ENCODE measurements around the gene MALT1.

MALT1 gene

GRCh38 chr18:58758046-58758445 is 86.8 kb downstream of the MALT1 start:
- no peaks in the 10 kb centered on the region for H3K9me3 ChIP-seq (ENCODE audit: low read depth, low read length)
- no peaks in the 10 kb centered on the region; the same call in 1 of the 2 replicates for H3K36me3 ChIP-seq (ENCODE audit: insufficient read depth, low read length)
- no peak for DNase-seq (ENCODE audit: low read depth, low spot score)
- no peak overlapping the region for H3K27ac ChIP-seq
- TF ChIP-seq EZH2 (IDR thresholded peaks at IDR 0.05) (no peak), FOXP2 (optimal IDR thresholded peaks at IDR 0.05; ENCODE audit: control extremely low read depth, extremely low read length, insufficient read depth) (no peak), POLR2AphosphoS5 (IDR thresholded peaks at IDR 0.05; ENCODE audit: borderline replicate concordance, low read depth, low read length) (no peak)
- no peak overlapping the region for H3K9ac ChIP-seq (ENCODE audit: insufficient read length)
- no peak overlapping the region for H3K4me3 ChIP-seq

GRCh38 chr18:58758606-58759005 is 87.3 kb downstream of the MALT1 start:
- H3K9me3 ChIP-seq (ENCODE audit: low read depth, low read length): no peaks in the 10 kb centered on the region
- no peak overlapping the region for H3K27ac ChIP-seq
- no peaks in the 10 kb centered on the region for H3K36me3 ChIP-seq (ENCODE audit: insufficient read depth, low read length)
- no peak for DNase-seq (ENCODE audit: low read depth, low spot score)
- TF ChIP-seq FOXP2 (optimal IDR thresholded peaks at IDR 0.05; ENCODE audit: control extremely low read depth, extremely low read length, insufficient read depth) (no peak), POLR2AphosphoS5 (IDR thresholded peaks at IDR 0.05; ENCODE audit: borderline replicate concordance, low read depth, low read length) (no peak), EZH2 (IDR thresholded peaks at IDR 0.05) (no peak)
- H3K9ac ChIP-seq (ENCODE audit: insufficient read length): no peak overlapping the region
- no peak overlapping the region for H3K4me3 ChIP-seq

DNA sequence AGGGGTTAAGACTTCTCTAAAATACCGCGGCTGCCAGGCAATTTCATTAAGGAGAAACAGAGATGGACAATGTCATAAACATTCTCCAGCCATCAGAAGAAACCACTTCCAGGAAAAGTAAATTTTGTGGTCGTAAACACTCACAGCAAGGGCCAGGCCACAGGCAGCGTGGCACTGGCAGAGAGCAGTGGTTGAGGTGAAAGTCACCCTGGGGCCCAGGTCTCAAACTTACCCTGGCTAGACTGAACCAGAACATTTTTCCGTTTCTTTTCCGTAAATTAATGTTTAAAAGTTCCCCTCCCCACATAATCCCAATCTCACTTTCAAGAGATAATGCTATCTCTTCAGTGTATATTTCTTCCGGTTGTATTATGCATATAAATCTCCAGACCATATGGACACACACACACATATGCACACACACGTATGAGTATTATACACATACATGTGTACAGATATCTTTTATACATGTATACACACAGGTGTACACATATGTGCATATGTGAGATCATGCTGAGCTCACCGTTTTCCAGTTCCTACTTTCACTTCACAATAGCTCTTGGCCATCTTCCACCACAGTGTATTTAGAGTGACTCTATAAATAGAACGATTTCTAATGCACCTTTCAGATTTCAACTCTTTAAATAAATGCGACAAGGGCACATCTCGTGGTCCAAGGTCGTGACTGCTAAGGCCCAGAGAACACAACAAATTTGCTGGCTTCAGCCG is 90.1 kb downstream of the MALT1 start:
- no peak for DNase-seq (ENCODE audit: low read depth, low spot score)
- no peak for TF ChIP-seq EZH2 (IDR thresholded peaks at IDR 0.05)
- TF ChIP-seq FOXP2 (optimal IDR thresholded peaks at IDR 0.05; ENCODE audit: control extremely low read depth, extremely low read length, insufficient read depth): no peak
- no peak for TF ChIP-seq POLR2AphosphoS5 (IDR thresholded peaks at IDR 0.05; ENCODE audit: borderline replicate concordance, low read depth, low read length)
- Histone ChIP-seq H3K9ac (ENCODE audit: insufficient read length) (no peak overlapping the region), H3K36me3 (ENCODE audit: insufficient read depth, low read length) (no peaks in the 10 kb centered on the region), H3K4me3 (no peak overlapping the region), H3K27ac (no peak overlapping the region), H3K9me3 (ENCODE audit: low read depth, low read length) (no peaks in the 10 kb centered on the region)

DNA sequence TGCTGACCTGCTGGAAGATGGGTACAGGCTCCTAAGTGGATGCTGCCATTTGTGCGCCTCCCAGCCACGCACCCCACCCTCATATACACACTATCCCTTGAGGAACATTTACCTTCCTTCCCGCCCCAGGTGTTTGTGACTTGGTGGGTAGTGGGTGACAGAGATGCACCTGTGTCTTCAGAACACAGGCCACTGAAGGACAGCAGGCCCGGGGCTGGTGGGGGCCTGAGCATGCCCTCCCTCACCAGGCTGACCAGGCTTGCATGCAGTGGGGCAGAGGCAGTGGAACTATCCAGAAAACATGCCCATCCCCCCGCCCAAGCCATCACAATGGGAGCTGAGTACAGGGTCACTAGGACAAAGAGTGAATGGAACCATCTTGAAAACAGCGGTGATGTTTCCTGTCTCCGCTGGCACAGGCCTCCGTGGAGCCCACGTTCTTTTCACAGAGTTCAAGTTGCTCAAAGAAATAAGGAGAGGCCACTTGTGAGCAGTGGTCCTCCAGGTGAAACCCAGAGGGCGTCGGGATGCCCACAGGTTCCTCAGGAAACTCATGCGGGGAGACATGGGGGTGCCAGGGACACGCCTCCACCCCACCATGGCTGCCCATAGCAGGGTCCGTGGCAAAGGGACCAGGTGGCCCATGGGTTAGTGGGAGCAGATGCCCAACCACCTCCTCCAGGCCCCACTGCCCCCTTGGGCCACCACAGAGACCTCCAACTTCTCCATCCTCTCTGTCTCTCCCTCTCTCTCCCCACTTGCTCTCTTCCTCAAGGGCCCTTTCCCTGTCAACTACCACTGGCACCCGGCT is 90.9 kb downstream of the MALT1 start:
- H3K9ac ChIP-seq (ENCODE audit: insufficient read length): no peak overlapping the region
- H3K36me3 ChIP-seq (ENCODE audit: insufficient read depth, low read length): no peaks in the 10 kb centered on the region
- H3K4me3 ChIP-seq: no peak overlapping the region
- H3K9me3 ChIP-seq (ENCODE audit: low read depth, low read length): no peaks in the 10 kb centered on the region
- DNase-seq (ENCODE audit: low read depth, low spot score): no peak
- no peak for TF ChIP-seq POLR2AphosphoS5 (IDR thresholded peaks at IDR 0.05; ENCODE audit: borderline replicate concordance, low read depth, low read length)
- TF ChIP-seq FOXP2 (optimal IDR thresholded peaks at IDR 0.05; ENCODE audit: control extremely low read depth, extremely low read length, insufficient read depth): no peak
- TF ChIP-seq EZH2 (IDR thresholded peaks at IDR 0.05): no peak
- no peak overlapping the region for H3K27ac ChIP-seq

- Histone ChIP-seq H3K9me3 (ENCODE audit: low read depth, low read length) (no peaks in the 10 kb centered on the region), H3K9ac (ENCODE audit: insufficient read length) (no peak overlapping the region), H3K36me3 (ENCODE audit: insufficient read depth, low read length) (no peaks in the 10 kb centered on the region), H3K4me3 (no peak overlapping the region), H3K27ac (no peak overlapping the region)
- TF ChIP-seq EZH2 (IDR thresholded peaks at IDR 0.05) (no peak), POLR2AphosphoS5 (IDR thresholded peaks at IDR 0.05; ENCODE audit: borderline replicate concordance, low read depth, low read length) (no peak), FOXP2 (optimal IDR thresholded peaks at IDR 0.05; ENCODE audit: control extremely low read depth, extremely low read length, insufficient read depth) (no peak)
- DNase-seq (ENCODE audit: low read depth, low spot score): no peak
Measured at GRCh38 chr18:58762781-58763171, 91.5 kb downstream of the MALT1 start.

GRCh38 chr18:58766164-58766563 is 94.9 kb downstream of the MALT1 start:
- no peak overlapping the region for H3K9ac ChIP-seq (ENCODE audit: insufficient read length)
- no peak overlapping the region for H3K4me3 ChIP-seq
- no peak overlapping the region for H3K27ac ChIP-seq
- DNase-seq (ENCODE audit: low read depth, low spot score): no peak
- TF ChIP-seq FOXP2 (optimal IDR thresholded peaks at IDR 0.05; ENCODE audit: control extremely low read depth, extremely low read length, insufficient read depth): no peak
- TF ChIP-seq POLR2AphosphoS5 (IDR thresholded peaks at IDR 0.05; ENCODE audit: borderline replicate concordance, low read depth, low read length): no peak
- TF ChIP-seq EZH2 (IDR thresholded peaks at IDR 0.05): no peak
- H3K36me3 ChIP-seq (ENCODE audit: insufficient read depth, low read length): no peaks in the 10 kb centered on the region
- no peaks in the 10 kb centered on the region for H3K9me3 ChIP-seq (ENCODE audit: low read depth, low read length)

DNA sequence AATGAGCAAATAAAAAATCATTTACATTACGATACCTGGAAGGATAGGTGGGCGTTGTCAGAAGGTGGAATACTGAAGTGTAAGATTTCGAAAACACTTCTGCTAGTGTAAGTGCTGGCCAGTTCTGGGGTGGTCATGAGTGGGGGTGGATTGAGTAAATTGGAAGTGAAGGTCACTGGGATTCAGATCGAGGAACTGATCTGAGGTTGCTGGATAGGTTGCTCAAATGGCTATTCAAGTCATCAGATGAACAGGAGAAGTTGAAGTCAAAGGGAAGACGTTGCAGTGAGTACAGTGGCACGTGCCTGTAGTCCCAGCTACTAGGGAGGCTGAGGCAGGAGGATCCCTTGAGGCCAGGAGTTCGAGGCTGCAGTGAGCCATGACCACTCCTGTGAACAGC is 95.7 kb downstream of the MALT1 start:
- TF ChIP-seq POLR2AphosphoS5 (IDR thresholded peaks at IDR 0.05; ENCODE audit: borderline replicate concordance, low read depth, low read length) (no peak), EZH2 (IDR thresholded peaks at IDR 0.05) (no peak), FOXP2 (optimal IDR thresholded peaks at IDR 0.05; ENCODE audit: control extremely low read depth, extremely low read length, insufficient read depth) (no peak)
- no peaks in the 10 kb centered on the region for H3K9me3 ChIP-seq (ENCODE audit: low read depth, low read length)
- no peaks in the 10 kb centered on the region for H3K36me3 ChIP-seq (ENCODE audit: insufficient read depth, low read length)
- H3K9ac ChIP-seq (ENCODE audit: insufficient read length): no peak overlapping the region
- H3K4me3 ChIP-seq: no peak overlapping the region
- DNase-seq (ENCODE audit: low read depth, low spot score): no peak
- H3K27ac ChIP-seq: no peak overlapping the region

DNA sequence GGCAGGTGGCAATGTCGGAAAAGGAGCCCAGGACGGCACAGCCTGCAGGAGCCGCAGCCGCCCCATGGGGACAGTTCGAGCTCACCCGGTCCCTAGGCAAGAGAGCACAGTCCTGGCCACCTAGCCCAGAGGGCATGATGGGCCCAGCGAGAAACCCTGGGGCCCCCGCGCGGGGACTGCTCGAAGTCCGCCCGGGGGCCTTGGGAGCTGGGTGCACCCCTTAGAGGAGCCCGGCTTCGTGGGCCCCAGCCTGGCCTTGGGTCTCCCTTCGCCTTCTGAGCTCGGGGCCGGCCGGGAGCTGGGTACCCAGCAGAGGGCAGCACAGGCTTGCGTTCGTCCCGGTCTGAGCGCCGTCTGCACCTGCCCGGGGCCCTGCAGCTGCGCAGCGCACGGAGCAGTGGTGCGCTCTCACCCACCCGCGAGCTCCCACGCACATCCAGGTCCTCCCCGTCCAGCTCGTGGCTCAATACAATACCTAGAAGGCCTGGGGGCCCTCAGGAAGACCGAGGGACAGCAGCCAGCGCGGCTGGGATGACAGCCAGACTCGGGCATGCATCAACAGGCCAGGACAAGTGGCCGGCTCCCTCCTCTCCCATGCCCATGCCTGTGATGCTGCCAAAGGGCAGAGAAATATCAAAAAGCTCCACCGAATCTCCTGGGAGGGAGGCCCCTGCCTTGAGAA is 97.2 kb downstream of the MALT1 start:
- no peaks in the 10 kb centered on the region for H3K36me3 ChIP-seq (ENCODE audit: insufficient read depth, low read length)
- no peak overlapping the region for H3K9ac ChIP-seq (ENCODE audit: insufficient read length)
- no peak overlapping the region; the same call in none of the 2 replicates for H3K4me3 ChIP-seq
- DNase-seq (ENCODE audit: low read depth, low spot score): no peak
- H3K9me3 ChIP-seq (ENCODE audit: low read depth, low read length): no peaks in the 10 kb centered on the region
- TF ChIP-seq POLR2AphosphoS5 (IDR thresholded peaks at IDR 0.05; ENCODE audit: borderline replicate concordance, low read depth, low read length) (no peak), EZH2 (IDR thresholded peaks at IDR 0.05) (no peak), FOXP2 (optimal IDR thresholded peaks at IDR 0.05; ENCODE audit: control extremely low read depth, extremely low read length, insufficient read depth) (no peak)
- H3K27ac ChIP-seq: no peak overlapping the region
